Activated CD8-positive, alpha-beta memory T cell treated with anti-CD3 and anti-CD28 coated beads for 36 hours (primary cell): ENCODE results near the gene PHLPP1. TPM values are rescaled to one million over a fixed set of nuclear protein-coding genes. Genes with fewer than 3 reads are reported as not detected.
"Not testable (repeated sequence)": the region's sequence is repeated elsewhere in the genome, so short reads cannot be mapped to it uniquely, and the experiment has no call there.

Source experiments
- CTCF ChIA-PET: fragments of 350-600 bp; sonication (Branson Sonifier 250); formaldehyde crosslinking; loops from one replicate; lab custom pipeline; 2021; ENCODE audit warnings: antibody characterized with exemption; lab: Charles Lee
- POLR2A ChIA-PET: fragments of 350-600 bp; sonication (Branson Sonifier 250); formaldehyde crosslinking; loops from one replicate; lab custom pipeline; 2021; ENCODE audit warnings: antibody characterized with exemption; lab: Charles Lee
- total RNA-seq, 2 experiments: library from RNA; stranded (reverse); gene quantifications; one replicate each; pipeline ENCODE4 v1.2.3, GENCODE V29; 2021

Gene PHLPP1
- total RNA-seq, 2 experiments from 2014 or later, result 13.6 to 14.9 TPM

DNA sequence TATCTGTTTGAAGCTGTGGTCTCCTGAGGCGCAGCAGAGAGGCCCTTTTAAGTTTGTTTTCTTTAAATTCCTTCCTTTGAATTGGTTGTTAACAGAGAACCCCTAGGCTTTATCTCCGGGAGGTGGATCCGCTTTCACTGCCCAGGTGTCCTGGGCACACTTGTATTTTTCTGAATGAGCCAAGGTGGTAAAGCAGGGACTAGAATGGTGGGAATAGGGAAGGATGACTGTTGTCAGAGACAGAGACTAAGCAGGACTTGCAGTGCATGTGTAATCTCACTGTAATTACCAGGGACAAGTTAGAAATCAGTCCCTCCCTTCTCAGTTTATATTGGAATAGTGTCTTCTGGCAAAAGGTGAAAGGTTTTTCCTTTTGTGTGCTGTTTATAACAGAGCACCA lies 72.8 kb downstream of the PHLPP1 start:
- ChIA-PET CTCF (no interaction called here), POLR2A (no interaction called here)

DNA sequence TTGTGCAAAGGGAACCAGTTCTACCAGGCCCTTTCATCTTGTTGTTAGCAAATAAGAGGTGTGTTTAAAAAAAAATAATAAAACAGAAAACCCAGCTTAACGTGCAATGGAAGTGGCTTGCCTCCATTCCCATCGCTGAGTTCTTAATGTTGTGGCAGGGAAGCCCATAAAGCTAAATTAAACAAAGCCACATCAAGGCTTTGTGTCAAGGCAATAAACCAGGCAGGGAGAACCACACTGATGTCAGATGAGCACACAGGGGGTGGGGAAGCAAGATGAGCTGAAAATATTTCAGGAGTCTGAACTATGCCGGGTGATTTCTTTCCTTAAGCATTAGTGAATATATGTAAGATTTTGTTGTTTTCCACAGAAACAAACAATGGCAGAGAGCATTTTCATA lies 73.5 kb downstream of the PHLPP1 start:
- CTCF ChIA-PET, result interaction anchor here (0.8 kb wide), 1 partner anchor 174 kb away, joined by 3 read pairs; no protein-coding TSS in a partner anchor
- POLR2A ChIA-PET, result no interaction called here

DNA sequence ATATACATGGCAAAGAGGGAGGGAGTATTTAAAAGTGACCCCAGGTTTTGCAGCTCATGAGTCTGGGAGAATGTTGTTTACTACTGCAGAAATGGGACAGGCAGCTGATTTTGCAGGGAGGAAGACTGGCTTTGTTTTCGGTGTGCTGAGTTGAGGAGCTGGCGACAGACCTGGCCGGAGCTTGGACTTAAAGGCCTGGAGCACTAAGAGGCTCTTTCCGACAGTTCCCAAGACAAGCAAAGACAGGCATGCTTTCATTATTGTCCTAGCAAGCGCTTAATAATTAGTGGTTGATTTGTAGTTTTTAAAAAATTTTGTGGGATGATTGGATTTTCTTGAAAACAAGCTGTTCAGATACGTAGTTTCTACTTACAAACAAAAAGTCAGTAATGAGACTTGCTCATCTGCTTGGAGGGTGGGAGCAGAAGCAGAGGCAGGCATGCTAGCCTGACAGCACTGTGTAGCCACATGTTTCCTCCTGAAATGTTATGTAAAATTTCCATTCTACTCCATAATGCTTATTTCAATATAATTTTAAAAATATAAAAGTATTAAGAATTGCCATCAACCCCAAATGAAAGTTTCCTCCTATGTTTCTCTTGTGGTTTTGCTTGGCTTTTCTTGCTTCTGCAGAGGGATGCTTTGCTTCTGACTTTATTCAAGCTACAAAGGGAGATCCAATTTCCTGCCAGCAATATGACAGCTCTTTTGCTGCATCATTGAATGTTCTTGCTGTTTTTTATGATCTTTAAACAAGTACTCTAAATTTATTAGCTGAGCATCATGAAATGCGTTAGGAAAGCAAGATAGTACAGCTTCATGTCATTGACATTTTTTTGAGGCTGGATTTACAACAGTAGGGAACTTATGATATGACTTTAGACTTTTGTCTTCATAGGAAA lies 75.8 kb downstream of the PHLPP1 start:
- CTCF ChIA-PET, result no interaction called here

DNA sequence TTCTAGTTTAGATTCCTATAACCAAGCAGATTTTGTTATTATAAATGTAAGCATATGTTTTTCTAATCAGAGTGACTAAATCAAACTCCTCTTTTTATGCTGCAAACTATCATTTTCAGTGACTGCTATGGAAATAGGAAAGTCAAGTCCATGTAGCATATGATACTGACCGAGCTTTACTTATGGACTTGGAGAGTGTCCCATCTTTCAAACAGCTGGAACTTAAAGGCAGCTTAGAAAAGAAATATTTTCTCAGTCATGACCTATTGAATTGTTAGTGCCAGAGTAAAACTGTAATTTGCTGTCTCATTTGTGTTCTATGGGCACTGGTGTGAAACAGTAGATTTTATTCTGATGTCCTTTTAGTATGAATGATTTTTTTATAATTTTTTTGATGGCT lies 76.7 kb downstream of the PHLPP1 start:
- ChIA-PET CTCF (no interaction called here), POLR2A (no interaction called here)

More for the DNA sequence above, 75.8 kb downstream of the PHLPP1 start:
- POLR2A ChIA-PET, result no interaction called here

DNA sequence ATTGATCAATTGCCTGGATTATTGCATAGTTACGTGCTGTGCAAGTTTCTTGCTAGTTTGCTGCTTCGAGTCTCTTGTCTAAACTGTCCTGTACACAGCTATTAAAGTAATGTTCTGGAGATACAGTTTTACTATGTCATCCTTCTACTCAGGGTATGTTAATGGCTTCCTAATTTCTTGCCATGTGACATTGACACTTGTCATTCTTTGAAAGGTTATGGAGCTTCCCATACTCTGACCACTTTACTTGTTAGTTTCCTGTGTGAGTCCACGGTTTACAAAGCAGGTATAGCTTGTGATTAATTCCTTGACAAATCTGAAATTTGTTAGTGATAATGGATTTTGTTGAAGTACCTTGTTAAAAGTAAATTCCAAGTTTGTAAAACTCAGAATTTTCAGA lies 80.5 kb downstream of the PHLPP1 start:
- ChIA-PET POLR2A (no interaction called here), CTCF (no interaction called here)

DNA sequence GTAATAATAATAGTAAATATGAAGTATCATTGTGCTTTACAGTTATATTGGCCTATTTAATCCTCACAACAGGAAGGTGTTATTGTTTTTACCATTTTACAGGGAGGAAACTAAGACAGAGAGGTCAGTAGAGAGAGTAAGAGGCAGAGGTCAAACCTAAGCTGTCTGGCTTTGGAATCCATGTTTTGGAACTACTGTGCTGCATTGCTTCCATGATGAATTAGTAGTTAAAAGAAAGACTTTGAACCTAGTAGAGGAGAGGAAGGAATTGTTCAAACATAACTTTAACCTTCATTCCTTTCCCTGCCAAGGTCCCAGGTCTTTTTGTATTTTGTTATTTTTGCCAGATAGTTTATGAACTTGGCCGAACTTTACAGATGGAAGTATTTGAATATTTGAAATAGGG lies 80.9 kb downstream of the PHLPP1 start:
- ChIA-PET CTCF (no interaction called here), POLR2A (no interaction called here)

DNA sequence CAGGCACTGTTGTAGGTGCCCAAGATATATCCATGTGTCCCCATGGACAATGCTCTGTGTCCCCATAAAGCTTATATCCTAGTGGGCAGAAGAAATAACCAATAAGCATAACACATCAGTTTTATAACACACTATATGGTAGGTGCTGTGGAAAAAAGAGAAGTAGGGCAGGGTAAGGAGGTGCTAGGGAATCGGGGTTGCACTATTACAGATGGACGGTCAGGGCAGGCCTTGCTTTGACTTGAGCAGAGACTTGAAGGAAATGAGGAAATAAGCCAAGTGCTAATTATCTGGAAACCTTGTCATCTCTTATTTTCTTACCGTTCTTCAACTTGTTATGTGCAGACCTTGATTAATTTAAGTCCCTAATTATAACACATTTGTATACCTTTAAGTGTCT lies 82.0 kb downstream of the PHLPP1 start:
- CTCF ChIA-PET, result no interaction called here
- POLR2A ChIA-PET, result no interaction called here

DNA sequence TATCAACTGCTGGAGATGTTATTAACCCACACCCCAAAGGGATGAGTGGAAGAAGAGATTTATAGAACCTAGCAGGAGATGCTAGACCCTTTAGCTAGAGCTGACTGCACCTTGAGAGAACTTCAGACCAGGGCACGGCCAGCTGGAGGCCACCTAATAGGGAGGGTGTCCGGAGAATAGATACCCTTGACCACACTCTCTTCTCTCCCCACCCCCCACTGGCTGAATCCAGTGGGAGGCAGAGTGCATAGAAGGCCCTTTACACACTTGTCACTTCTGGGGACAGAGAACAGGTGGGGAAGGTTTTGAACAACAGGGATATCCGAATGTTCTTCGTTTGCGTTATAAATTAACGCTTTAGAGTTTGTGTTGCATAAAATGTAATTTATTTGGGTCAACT lies 84.6 kb downstream of the PHLPP1 start:
- CTCF ChIA-PET, result interaction anchor here (1.0 to 1.2 kb wide), 2 partner anchors 32 to 85 kb away, joined by 3 read pairs; partner anchors contain the start of gene PHLPP1

DNA sequence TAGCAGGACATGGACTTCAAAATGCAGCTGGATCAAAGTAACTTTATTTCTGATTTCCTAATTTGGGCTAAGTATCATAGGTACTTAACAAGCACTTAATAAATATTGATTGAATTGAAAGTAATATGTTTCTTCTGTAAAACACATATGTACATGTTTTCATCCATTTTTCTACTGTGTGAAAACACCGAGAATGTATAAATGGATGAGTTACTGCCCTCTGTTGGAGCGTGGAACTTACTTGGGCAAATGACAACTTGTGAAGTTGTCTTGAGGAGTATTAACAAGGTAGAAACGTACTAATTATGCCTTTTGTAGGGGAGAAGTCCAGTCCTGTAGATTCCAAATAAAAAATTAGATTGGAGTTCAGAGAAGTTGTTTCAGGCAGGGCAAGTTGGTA lies 87.2 kb downstream of the PHLPP1 start:
- CTCF ChIA-PET, result no interaction called here
- POLR2A ChIA-PET, result no interaction called here

More for the DNA sequence above, 84.6 kb downstream of the PHLPP1 start:
- POLR2A ChIA-PET, result no interaction called here

DNA sequence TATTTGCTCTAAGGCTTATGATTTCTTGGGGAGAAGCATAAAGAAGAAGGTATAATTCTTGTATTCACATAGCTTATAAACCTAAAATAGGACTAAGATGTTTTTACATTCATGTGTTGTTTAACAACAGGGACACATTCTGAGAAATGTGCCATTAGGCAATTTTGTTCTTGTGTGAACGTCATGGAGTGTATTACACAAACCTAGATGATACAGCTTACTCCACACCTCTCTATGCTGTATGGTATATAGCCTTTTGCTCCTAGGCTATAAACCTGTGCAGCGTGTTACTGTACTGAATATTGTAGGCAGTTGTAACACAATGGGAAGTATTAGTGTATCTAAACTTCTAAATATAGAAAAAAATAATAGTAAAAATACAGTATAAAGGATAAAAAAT lies 92.1 kb downstream of the PHLPP1 start:
- ChIA-PET CTCF (interaction anchor here (0.8 kb wide), 1 partner anchor 8 kb away, joined by 3 read pairs; no protein-coding TSS in a partner anchor), POLR2A (no interaction called here)

DNA sequence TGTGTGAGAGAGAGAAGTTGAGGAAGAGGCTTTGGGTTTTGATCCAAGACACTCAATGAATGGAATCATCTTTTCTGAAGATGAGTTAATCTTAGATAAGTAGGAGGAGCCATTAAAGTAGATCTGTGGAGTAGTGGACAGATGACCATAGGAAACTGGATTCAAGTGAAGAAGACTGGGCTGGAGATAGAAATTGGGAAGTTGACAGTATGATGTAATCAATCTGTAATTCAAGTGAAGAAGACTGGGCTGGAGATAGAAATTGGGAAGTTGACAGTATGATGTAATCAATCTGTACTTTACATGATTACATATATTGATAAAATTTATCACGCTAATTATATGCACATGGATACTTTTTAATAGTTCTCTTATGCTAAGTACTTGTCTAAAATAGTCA lies 92.8 kb downstream of the PHLPP1 start:
- POLR2A ChIA-PET, result no interaction called here
- CTCF ChIA-PET, result no interaction called here

DNA sequence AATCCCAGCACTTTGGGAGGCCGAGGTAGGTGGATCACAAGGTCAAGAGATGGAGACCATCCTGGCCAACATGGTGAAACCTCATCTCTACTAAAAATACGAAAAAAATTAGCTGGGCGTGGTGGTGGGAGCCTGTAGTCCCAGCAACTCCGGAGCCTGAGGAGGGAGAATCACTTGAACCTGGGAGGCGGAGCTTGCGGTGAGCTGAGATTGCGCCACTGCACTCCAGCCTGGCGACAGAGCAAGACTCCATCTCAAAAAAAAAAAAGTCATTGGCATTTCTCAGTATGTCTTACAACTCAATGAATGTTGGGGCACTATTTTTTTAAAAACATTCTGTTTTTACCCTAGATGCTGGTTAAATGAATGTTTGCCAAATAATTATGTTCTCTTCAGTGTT lies 94.1 kb downstream of the PHLPP1 start:
- POLR2A ChIA-PET, CTCF ChIA-PET: not testable (repeated sequence)

DNA sequence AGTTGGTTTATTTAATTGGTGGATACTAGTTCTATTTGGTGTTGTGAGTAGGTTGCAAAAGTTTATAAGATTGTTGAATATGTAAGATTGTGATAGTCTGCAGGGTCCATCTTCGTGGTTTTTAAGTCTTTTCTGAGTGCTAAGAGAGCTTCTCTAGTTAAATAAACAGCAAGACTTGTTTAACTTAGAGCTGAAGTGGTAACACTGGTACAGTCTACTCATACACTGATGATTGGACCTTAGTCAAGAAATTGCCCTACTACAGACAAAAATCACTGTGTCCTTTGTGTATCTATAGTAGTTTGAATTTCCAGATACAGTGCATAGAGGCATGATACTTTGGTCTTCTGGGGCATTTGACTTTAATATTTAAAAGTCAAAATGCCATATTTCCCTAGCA lies 94.6 kb downstream of the PHLPP1 start:
- CTCF ChIA-PET, result no interaction called here
- POLR2A ChIA-PET, result no interaction called here

DNA sequence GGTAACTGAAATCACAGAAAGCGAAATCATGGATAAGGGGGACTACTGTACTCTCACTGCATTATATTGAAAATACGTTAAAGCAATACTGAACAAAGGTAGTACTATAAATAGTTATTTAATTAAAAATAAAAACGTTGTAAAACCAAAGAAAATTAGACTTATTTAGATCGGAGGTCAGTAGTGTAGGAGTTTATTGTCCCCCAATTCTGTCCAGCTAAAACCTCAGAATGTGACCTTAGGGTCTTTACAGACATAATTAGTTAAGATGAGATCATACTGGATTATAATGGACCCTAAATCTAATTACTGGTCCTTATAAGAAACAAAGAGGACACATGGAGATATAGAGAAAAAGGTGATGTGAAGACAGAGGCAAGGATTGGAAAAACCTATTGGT lies 95.3 kb downstream of the PHLPP1 start:
- POLR2A ChIA-PET, result no interaction called here
- CTCF ChIA-PET, result no interaction called here

DNA sequence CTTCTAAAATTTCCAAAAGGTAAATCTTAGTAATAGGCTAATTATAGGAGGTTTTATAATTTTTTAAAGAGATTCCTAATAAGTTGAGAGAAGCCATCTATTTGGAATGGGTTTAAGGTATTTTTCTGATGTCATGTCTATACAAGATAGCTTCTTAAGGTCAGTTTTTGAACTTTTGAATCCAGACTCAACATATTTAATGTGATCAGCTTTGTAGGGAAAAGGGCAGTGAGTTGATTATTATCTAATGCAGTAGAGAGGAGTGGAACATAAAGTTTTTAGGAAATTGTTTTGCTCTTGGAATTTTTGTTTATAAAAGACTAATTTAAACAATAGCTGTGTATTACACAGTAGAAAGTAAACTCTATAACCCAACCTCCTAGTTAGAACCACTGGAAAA lies 96.3 kb downstream of the PHLPP1 start:
- CTCF ChIA-PET, result interaction anchor here (1.1 kb wide), 1 partner anchor 97 kb away, joined by 4 read pairs; the partner anchor contains the start of gene PHLPP1
- POLR2A ChIA-PET, result no interaction called here

DNA sequence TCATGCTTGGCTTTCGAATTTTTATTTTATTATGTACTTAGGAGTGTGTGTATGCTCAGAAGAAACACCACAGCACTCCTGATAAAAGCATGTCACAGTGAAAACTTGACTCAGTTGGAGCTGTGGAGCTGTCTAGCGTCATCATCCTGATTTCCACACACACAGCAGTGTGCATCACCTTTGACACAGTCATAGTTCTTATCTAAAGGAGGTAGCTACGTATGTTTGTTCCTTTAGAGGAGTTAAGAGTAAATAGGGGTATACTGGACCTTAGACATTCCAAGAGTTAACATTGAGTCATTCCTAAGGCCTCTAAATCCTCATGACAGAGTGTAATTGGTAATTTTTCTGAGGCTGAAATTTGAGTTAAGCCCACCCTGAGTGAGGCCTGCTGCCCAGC lies 96.9 kb downstream of the PHLPP1 start:
- POLR2A ChIA-PET, result no interaction called here
- CTCF ChIA-PET, result interaction anchor here (1.1 kb wide), 1 partner anchor 97 kb away, joined by 4 read pairs; the partner anchor contains the start of gene PHLPP1

DNA sequence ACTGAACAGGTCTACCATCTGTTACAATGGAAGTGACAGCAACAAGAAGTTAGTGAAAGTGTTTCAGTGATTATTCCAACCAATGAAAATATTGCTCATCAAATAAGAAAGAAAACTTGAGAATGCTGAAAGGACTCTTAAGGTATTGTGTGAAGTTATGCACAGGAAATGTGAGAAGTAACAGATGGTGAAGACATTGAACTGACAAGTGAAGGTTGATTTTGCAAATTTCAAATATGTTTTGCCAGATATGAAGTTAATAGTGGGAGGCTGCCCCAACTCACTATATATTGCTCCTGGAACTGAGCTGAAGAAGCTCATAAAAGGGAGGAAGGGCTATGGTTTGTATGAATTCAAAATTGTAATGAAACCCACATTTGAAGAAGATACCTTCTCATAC lies 97.5 kb downstream of the PHLPP1 start:
- ChIA-PET CTCF (no interaction called here), POLR2A (no interaction called here)

DNA sequence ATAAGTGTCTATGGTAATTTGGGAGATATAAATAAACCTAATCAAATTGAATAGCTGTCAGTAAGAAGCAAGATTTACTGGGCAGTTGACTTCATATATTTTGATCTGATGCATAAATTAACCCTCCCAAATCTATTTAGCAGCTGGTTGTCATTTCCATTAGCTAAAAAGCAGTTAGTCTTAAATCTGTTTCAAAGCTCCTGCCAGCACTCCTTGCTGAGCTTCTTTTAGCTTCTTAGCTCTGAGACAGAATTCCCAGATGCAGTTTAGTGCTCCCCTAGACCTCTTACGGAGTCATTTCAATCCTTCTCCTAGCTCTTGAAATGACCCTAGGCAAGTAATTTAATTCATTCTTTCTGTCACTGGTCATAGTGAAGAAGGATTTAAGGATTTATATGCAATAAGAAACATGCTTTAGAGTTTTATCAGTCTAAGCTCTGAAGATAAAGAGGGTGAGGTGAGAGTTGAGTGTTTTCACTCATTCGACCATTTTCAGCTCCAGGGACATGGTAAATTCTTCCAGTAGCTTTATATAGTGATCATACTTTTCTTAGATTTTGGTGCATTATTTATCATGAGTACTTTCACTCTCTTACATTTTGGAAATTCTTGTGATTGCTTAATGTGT lies 98.9 kb downstream of the PHLPP1 start:
- CTCF ChIA-PET, result interaction anchor here (0.9 kb wide), 1 partner anchor 228 kb away, joined by 4 read pairs; no protein-coding TSS in a partner anchor
- POLR2A ChIA-PET, result no interaction called here

DNA sequence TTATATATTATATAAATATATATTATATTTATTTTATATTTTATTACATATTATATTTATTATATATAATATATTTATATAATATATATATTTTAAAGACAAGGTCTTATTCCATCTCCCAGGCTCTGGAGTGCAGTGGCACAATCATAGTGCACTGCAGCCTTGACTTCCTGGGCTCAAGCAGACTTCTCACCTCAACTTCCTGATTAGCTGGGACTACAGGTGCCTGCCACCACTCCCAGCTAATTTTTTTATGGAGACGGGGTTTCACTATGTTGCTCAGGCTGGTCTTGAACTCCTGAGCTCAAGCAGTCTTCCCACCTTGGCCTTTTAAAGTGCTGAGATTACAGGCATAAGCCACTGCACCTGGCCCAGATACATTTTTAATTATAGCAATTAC lies 110.0 kb downstream of the PHLPP1 start:
- CTCF ChIA-PET, result no interaction called here

DNA sequence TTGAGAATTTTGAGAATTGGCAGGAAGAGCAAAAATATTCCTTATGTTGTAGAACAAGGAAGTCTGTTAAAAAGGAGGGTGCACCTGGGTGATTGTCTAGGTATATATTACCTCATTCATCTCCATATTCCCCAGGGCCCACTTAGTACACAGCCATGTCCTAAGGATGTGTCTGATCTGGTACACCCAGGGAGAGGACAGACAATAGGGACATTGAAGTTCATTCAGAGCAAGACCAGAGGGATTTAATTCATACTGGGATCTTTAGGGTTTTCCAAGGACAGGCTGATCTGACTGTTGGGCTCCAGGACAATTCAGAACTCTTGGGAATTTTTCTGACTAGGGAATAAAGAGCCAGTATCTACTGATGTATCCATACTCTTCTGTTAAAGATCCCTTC lies 112.1 kb downstream of the PHLPP1 start:
- ChIA-PET POLR2A (no interaction called here), CTCF (no interaction called here)

More for the DNA sequence above, 110.0 kb downstream of the PHLPP1 start:
- POLR2A ChIA-PET, result no interaction called here
